NCI-H187 treated with DMSO at 0.1 percent for 48 hours (cell line): ENCODE measurements around the gene QSOX1.

Source experiments
- DNase-seq: peaks from one replicate; lab custom pipeline; 2025; lab: John Stamatoyannopoulos, UW

Gene QSOX1

DNA sequence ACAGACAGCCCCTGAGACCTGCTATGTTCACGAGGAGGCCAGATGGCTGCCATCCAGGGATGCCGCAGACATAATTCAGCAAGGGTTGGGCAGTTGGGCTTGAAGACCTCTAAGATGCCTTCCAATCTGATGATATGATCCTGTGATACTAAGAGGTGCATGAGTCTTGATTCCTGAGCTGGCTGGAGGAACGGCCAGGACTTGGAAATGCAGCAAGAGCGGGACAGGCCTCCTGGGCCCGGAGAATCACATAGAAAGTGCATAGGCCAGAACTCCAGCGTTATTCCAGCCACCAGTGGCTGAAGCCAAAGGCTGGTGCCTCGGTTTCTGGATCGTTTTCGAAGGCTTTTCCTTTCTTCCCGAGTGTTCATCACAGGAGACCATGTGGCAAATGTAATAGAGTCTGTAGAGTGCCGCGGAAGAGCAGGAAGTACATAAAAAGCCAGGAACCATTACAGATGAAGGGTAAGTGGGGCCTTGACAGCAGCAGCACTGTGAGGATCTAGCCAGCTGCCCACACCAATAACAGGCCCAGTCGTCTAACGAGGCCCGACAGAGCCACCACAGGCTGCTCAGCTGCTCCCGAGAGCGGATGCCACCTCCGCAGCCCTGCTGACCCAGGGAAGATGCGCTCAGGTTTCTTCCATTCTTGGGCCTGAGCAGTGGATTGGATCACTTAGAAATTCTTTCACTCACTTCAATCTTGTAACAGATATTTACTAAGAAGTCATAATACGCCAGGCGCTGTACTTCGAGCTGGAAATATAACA is 61.4 kb downstream of the QSOX1 start:
- no peak for DNase-seq

DNA sequence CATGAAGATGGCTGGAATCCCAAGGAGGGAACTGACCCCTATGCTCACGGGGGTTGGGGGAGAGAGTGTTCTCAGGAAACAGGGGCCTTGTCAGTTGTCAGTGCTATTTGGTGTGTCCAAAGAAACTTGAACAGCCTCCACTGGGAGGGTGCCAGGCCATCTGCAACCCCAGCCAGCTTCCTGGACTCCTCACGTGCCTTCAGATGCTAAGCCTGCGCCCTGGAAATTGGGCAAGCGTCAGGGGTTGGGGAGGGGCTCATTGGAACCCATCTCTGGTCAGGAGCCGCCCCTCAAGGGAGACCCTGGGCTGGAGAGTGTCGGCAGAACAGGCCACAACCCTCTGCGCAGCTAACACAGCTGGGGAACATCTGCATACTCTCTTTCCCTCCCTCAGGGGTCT is 62.3 kb downstream of the QSOX1 start:
- DNase-seq: no peak

DNA sequence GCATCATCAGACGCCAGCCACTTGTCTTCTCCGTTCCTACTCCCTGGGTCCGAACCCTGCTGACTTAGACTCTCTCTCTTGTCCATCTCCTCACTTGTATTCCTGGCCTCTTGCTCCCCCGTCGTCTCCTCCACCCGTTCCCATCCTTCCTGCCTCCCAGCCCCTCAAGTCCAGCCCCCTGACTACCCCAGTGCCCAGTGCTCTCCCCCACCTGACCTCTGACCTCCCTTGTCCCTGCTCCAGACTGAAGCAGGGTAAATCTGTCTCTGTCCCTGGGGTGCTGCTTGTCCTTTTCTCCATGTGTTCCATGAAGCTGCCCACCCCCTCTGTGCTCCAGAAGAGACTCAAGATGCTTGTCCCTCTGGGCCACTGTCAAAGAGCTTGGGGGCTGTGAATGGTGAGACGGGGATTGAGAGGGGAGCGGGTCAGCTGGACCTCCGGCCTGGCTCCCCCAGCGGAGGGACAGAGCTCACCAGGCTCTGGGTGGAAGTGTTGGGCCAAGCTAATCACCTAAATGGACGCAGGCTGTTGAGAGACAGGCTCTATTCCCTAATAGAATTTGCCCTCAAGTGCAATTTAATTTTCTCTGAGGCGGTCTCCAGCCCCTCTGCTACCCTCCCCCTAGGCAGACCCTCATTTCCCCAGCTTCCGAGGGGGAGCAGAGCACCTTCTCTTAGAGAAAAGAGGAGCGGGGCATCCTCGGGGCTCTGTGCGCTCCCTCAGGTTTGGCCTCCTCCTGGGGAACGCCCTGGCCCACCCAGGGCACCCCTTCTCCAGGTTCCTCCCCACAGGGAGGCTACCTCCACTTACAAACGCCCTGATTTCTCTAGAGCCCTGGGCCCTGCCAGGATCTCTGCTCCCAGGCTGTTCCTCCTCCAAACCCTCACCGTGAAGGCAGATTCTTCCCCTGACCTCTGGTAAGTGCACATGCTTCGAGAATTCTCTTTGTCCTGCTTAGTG is 64.4 kb downstream of the QSOX1 start:
- DNase-seq: no peak

DNA sequence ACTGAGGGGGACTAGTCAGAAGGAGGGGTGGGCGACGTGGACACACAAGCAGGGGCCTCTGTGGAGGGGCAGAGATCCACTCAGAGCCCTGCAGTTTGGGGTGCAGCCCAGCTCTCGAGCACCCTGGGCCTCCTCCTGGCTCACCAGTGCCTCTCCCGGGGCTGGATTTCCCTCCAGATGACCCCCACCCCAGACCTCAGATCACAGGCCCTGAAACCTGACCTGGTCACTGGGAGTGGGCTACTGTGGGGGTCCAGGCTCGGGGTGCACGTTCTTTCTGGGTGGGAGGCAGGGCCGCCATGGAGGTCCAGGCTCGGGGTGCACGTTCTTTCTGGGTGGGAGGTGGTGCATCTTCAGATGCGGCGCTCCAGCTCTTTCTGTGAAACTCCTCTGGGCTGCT is 65.1 kb downstream of the QSOX1 start:
- DNase-seq: no peak

DNA sequence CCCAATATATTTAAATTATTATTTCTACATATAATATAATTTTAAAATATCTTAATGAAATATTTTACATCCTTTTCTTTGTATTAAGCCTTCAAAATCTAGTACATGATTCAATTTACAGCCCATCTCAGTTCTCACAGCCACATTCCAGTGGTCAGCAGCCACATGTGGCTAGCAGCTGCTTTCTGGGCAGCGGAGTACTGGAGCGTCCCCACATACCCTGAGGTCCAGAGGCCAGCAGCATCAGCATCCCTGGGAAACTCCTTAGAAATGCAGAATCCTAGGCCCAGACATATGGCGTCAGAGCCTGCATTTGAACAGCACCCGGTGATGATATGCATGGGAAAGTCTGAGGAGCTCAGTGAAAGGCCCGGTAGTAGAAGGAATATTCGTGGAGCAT is 66.8 kb downstream of the QSOX1 start:
- DNase-seq: no peak

DNA sequence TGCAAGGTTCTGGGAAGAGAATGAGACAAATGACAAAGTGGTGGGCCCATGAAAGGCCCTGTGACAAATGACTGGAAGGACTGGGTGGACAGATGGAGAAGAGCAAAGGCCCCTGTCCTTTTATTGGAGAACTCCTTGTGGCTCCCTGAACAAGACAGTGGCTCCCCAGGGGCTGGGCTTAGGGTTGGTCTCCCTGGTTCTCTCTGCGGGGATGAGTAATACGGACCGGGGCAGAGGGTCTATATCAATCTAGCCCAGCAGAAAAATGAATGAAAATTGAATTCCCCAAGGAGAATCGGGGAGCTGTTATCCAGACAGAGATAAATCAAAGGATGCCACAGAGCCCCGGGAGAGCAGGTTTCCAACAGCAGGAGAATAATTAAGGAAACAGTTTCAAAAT is 70.2 kb downstream of the QSOX1 start:
- no peak for DNase-seq

DNA sequence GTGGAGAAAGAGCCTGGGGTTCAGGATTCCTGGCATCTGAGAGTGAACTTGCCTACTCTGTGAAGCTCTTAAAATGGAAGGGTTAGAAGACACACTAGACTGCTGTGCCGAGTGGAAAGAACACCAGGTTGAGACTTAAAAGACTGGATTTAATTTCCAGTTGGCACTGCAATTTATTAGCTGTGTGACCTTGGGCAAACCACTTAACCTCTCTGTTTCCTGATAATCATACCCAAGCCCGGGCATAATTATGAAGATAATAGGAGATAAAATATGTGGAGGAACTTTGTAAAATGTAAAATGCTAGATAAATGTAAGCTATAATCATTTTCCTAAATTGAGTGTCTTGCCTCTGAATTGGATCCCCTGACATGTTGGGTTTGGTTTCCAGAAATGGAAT is 70.7 kb downstream of the QSOX1 start:
- DNase-seq: no peak

DNA sequence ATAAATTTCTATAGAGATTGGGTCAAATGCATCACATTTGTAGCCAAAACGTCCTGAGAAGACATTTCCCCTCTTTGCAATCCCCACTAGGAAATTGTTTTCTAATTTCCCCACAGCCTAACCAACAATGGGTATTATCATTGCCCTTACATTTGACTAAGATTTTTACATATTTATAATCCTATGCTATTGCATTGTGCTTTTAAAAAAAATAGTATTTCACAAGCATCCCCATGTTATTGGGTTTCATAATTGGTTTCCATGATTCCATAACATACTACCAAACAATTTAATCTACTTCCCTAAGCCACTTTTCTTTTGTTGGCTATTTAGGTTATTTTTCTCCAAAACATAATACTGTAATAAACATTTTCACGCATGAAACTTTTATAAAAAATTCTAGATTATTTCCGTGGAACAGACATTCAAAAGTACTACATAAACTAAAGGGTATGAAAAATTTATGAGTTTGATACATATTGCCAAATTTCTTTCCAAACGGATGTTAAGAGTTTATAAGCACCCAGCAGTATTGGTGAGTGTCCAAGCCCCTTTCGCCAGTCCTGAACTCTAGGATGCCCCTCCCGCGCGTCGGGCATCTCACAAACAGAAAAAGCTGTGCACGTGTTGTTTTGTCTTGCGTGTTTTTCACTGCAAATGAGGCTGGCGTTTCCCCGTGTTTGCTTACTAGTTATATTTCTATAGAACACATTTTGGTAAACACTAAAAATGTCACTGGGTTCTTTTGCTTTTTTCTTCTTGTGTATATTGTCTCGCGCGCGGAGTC is 73.4 kb downstream of the QSOX1 start:
- no peak for DNase-seq

DNA sequence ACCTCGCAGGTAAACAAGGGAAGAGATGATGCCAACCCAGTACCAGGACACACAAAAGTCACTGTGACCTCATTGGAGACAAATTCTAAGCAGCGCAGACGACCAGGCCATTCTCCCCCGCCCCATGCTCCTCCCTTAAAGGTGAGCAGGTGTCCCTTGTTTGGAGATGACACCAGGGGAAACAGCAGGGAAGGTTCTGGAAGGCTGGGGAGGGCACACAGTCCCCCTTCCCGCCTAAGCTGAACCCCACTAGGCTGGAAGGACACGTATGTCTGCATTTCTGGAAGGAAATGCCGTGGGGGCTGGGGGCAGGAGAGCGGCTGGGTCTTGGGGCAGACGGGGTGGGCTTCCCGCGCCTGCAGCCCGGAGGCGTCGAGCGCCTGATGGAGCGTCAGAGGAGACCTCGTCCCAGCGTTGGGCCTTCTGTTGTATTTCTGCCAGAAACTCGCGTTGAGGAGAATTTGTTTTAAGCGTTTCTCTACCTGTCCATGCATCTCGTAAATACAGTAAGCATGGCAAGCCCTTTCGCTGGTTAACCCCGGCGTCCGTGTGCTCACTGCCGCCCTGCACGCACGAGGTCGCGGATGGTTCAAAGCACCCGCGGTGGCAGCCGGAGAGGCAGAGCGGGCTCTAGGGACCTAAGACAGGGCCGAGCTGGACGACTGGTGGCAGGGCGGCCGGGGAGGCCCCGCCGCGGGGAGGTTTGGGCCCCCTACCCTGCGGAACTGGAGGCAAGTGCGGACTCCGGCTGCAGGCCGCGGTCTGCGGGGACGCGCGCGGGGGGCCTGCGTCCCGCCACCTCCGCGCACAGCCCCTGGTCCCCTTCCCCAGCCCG is 74.2 kb downstream of the QSOX1 start:
- DNase-seq: no peak

DNA sequence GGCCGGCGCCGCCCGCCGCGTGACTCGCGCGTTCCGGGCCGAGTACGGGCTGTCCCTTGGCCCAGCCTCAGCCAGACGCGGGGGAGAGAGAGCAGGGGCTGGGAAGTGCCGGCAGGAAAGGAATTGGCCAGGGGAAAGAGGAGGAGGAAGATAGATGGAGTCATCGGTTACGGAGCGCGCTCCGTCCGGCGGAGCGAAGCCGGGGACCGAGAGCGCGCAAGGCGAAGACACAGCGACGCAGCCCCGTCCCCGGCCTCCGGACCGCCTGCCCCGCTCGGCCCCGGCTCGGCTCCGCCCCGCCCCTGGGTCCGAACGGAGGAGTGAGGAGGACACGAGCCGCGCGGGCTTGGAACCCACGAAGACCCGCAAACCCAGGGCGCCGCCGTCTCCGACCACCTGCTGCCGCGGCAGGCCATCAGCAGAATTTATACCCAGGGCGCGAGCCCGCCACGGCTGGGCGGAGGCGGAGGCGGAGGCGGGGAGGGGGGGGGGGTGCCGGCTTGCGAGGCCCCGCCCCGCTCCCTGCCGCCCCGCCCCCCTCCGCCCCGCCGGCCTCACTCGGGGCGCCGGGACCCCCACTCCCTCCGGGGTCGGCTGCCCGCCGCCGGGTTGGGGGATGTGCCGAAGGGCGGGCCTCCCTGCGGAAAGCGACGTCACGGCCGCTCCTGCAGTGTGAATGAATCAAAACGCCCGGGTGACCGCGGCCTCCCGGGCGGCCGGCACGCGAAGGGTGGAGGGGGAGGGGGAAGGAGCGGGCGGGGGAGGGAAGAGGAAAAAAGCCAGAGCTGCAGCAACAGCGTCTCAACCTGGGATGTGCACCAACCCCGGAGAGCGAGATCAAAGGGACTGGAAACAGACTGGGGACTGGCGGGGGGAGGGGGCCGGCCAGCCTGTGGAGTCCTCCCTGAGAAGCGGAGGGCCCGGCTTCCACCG is 75.1 kb downstream of the QSOX1 start, which contains the start of gene LHX4:
TSS of gene LHX4 (plus strand) at position 782 of the 933 bp plus-strand sequence. CDS start 266 bp downstream, outside the sequence.
- no peak for DNase-seq

DNA sequence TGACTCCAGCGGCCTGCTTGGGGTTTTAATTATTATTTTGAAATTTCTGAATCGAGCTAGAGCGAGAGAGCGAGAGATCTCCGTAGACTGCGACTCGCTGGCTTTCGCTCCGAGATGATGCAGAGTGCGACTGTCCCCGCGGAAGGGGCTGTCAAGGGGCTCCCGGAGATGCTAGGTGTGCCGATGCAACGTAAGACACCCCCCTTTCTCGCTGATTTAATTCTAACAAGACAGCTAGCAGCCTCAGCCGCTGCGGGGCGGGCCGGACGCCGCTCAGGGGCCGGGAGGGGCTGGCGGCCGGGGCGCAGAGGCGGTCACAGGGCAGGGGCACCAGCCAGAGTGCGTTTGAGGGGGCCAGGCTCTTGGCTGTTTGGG is 75.7 kb downstream of the QSOX1 start:
- no peak for DNase-seq

DNA sequence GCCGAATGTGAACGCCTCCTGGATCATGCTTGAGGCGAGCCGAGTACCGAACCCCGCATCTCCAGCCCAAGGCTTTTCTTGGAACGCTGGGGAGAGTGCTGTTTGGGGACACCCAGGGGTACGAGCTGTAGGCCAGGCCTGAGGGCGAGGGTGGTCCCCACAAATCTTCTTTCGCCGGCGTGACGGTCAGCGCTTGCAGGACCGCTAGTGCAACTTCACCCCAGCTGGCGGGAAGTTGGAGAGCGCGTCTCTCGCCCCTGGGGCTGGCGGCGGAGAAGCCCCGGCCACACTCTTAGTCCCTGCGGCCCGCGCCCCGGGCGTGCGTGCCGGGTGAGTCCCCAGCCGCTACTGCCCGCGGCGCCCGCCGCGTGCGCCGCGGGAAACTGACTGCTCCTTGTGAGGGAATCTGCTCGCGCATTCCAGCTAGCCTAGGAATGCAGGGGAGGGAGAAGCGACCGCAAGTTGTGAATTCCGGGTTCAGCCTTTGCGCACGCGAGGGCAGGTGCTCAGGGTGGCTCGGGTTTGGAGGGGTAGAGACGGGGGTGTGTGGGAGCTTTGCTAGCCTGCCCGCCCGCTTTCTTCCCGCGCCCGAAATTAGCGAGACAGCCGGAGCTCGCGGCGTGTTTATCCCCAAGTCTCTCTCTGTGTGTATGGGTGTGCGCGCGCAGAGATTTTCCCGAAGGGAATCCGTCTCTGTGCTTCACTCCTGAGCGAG is 76.3 kb downstream of the QSOX1 start:
- no peak for DNase-seq

DNA sequence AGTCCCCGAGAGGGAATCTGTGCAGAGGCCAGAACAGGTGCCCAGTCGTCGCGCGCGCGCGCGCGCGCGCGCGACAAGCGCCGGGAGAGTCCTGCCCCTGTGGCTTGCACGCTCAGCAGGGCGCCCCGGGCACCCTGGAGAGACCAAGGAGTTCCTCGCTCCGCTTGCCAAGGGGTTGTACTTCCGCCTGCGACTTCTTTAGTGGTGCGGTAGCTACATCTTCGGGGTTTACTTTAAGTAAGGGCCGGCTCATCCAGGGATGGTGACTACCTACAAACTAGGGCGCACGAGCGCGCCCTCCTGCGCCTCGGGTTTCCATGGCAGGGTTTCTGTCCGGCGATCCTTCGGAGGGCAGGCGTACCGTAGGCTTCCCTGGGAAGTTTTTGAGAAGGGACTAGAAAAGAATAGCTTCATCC is 76.8 kb downstream of the QSOX1 start:
- no peak for DNase-seq

DNA sequence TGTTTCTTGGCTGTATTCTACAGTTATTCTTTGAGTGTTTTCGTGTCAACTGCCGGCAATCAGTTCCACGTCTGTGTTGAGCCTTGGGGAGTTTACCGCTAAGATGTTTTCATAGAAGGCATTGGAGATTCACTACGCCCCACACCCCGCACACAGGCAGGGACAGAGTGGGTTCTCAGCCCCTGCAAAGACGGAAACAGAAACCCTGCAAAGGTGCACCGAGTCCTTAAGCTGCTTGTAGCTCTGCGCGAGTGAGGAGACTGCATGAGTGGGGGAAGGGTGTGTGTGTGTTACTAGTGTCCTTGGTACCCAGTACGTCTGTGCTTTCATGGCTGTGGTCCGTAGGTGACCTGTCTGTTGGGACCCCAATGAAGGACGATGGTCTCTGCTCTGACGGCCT is 77.3 kb downstream of the QSOX1 start:
- no peak for DNase-seq

DNA sequence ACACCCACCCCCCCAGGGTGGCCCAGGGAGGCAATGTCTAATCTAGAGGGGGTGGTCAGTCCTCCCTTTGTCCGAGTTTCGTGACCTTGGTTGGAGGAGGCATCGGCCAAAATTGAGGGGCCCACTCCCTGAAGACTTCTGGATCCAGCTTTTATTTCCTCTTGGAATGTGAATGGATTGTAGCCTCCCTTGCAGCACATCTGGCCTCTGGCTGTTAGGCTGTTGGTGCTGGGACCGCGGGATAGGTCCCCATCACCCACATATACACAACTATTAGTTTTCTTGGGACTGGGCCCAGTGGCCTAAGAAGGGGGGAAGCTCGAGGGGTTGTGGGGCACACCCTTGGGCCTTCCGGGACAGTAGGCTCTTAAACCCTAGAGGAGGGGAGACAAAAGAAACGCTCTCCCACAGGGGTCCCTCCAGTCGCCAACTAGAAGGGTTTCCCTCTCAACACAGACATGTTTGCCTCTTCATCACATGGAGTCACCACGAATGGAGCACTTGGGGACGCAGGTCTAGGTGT is 77.9 kb downstream of the QSOX1 start:
- DNase-seq: no peak

DNA sequence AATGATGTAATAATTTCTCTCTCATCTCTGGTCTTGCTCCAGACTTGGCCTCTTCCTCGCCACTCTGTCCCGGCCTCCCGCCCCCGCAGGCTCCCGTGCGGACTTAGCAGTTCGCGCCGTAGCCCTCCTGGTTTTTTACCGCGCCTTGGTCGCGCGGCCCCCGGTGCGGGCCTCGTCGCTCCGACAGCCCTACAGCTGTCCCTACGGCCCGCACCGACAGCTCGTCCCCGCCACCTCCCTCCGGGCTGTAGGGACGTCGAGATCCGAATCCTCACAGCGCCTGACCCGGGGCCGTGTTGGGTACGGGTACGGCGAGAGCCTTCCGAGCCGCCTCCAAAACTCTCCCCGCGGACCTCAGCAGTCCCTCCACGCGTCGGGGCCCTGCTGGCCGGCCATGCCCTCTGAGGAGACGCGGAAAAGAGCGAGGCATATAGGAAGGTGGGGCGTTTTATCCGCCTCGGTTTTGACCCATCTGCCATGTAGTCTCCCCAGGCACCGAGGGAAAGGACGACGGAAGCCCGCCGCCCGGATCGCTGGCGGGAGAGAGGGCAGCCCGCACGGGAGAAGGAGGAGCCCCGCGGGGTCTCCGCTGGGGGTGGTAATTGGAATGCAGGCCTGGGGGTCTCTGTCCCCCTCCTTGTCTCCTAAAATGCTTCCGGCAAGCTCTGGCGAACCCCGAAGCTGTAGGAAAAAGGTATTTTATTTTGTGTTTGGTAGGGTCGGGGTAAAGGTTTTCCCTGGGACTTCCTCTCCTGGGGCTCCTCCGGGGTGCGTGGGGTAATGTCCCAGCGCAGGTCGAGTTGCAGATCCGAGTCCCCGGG is 78.7 kb downstream of the QSOX1 start:
- no peak for DNase-seq

DNA sequence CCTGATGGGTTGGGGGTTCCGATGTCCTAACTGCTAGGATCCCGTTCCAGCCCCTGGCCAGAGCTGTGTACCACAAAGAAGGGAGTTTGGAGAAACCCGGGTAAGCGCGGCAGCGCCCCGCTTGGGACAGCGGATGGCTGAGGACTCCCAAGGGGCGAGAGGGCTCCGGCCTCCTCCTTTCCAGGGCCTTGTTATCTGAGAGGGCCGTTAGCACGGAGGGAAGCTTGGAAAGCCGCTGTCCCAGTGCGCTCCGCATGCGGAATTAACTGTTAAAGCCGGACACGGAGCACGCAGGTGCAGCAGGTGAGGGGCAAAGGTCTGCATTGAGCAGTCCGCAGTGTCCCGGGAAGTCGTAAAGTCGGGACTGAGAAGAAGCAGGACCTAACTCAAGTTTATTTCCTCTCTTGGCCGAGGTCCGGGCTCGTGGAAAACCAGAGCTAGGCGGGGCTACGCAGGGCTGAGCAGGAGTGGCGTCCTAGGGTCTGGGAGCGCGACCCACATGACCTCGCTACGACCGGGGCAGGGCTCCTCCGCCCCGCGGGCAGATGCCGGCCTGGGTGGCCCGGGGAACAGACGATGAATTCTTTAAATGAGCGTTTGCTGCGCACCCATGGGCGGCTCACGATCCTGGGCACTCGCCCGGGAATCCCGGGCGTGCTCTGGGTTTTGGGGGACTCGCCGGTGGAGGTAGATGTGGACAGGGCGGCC is 79.9 kb downstream of the QSOX1 start:
- DNase-seq: no peak

DNA sequence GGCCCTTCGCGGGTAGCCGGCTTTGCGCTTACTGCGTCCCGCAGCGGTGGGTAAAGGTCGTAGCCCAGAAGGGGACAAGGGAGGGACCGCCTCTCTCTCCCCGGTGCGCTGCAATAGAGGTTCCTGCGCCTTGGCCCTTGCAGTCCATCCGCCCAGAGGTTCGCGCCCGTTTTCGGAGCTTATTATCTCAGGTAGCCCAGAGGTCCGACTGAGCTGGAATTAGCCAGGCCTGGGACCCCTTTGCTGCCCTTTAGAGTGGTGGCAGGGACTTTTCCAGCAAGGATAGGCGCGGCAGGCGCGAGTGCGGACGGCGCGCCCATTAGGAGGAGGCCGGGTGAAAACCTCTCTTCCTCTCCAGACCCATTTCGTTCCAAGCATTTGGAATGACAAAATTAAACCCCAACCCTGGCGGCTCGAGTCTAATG is 80.4 kb downstream of the QSOX1 start:
- DNase-seq: no peak
